Epithelial cell of esophagus (primary cell): ENCODE measurements around the gene RER1.

Experiments
- DNase-seq: peaks from one replicate; pipeline ENCODE4 v3.0.0; 2010; ENCODE audit warnings: low read depth
- H3K4me3 ChIP-seq: 2 replicates; pipeline ENCODE4 v1.5.1; 2011; ENCODE audit warnings: mild to moderate bottlenecking, low read length, control low read depth
- CTCF ChIP-seq: IDR thresholded peaks from 2 replicates; pipeline ENCODE4 v1.5.1; 2011; ENCODE audit warnings: low read depth, mild to moderate bottlenecking, low read length, control low read depth, inconsistent platforms; ENCODE audit not compliant: insufficient read depth; ENCODE audit errors: missing control alignments

Gene RER1

GRCh38 chr1:2345297-2346075, 46.2 kb upstream of the RER1 start:
- H3K4me3 ChIP-seq: no peak overlapping the region
- no peak for DNase-seq
- TF ChIP-seq CTCF: no peak

- DNase-seq: no peak
- no peak for TF ChIP-seq CTCF
Observed at GRCh38 chr1:2346691-2347408, 44.8 kb upstream of the RER1 start.

GRCh38 chr1:2347409-2347785, 44.2 kb upstream of the RER1 start:
- no peak for TF ChIP-seq CTCF
- DNase-seq: no peak
- no peak overlapping the region for H3K4me3 ChIP-seq

More at GRCh38 chr1:2346691-2347408, 44.8 kb upstream of the RER1 start:
- no peak overlapping the region for H3K4me3 ChIP-seq

GRCh38 chr1:2347896-2348295, 43.7 kb upstream of the RER1 start:
- no peak for TF ChIP-seq CTCF
- no peak overlapping the region for H3K4me3 ChIP-seq
- DNase-seq: no peak

GRCh38 chr1:2348346-2349325, 43.0 kb upstream of the RER1 start:
- no peak overlapping the region for H3K4me3 ChIP-seq
- TF ChIP-seq CTCF: no peak
- no peak for DNase-seq

GRCh38 chr1:2349806-2350205, 41.8 kb upstream of the RER1 start:
- DNase-seq: no peak
- TF ChIP-seq CTCF: no peak
- no peak overlapping the region for H3K4me3 ChIP-seq
